Stimulated activated CD8-positive, alpha-beta memory T cell treated with anti-CD3 and anti-CD28 coated beads, Interleukin-12 subunit alpha, Interleukin-12 subunit beta, amount 100 ng/mL, for 1 hour (primary cell): ENCODE results near the gene NRXN2.
"Not testable (repeated sequence)": the region's sequence is repeated elsewhere in the genome, so short reads cannot be mapped to it uniquely, and the experiment has no call there.

ENCODE experiments used
- DNase-seq: peaks from one replicate; pipeline ENCODE4 v3.0.0-alpha.2; 2020; ENCODE audit warnings: low read depth

NRXN2 gene

DNA sequence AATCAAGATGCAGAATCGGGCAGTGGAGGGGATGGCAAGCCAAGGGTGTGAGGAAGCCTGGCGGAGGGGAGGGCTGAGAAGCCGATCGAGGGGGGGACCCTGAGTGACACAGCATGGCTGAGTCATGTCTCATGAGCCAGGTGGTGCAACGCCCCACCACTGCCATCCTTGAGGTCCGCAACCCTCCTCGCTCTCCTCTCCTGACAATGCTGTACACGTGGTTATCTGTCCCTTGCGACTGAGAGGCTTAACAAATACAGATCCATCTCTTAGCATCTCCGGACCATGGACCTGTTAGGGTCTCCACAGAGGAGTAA lies 117.8 kb downstream of the NRXN2 start:
- no peak for DNase-seq

DNA sequence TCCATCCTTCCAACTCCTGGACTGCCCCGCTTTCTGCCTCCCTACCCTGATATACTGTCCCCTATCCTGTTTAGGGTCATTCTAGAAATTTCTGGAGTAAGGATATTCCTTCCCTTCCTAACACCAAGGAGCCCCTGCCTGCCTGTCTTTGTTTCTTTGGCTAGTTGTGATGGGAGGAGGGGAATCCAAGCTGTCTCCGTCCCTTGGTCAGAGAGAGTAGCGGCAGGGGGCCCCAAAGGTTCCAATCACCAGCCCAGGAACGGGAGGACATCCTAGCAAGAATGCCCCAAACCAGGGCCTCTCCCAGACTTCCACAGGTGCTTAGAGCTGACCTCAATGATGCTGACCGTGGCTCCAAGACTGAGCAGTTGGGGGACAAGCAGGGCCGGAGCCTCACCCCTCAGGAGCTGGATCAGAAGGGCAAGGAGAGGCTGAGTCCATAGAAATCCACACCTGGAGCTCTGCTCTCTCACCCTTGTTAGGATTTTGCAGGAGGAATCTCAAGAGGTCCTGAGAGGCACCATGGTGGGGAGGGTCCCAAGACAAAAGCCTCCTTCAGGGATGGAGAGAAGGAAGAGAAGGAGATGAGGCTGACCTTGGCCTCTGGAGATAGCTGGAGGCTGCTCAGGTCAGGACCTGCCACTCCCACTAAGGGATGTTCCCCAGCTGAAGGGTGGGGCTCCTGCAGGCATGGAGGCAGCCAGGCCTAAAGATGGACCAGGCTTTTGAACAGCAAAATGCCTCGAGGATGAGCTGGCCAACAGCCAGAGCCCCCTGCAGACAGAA lies 118.3 kb downstream of the NRXN2 start:
- DNase-seq = no peak

DNA sequence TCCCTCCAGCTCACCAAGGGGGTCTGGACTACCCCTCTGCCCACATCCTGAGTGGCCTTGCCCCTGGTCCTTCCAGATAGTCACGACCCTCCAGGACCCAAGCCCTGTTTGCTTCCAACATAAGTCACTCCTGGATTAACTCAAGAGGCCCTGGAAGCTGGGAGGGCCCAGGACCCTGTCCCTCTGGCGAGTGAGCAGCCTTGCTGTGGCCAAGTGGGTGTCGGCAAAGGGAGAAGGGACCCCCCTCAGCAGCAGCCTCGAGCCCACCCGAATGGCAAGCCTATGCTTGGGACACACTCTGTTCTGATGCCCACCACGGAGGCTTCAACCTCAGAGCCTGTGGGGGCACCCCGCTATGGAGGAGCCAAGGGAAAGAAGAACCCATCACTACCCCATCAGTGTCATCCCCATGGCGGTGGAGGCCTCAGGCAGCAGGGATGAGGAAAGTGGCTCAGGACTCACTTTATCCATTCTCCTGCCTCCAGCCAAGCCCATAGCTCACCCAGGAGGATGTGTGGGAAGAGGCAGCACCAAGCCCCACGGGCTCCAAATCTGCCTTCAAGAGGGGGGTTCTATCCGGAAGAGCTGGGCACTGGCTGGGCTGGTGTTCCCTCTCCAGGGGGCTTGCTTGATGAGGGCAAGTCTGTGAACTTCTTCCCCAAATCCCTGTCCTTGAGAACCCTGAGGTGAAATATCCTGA lies 119.4 kb downstream of the NRXN2 start:
- DNase-seq = no peak

DNA sequence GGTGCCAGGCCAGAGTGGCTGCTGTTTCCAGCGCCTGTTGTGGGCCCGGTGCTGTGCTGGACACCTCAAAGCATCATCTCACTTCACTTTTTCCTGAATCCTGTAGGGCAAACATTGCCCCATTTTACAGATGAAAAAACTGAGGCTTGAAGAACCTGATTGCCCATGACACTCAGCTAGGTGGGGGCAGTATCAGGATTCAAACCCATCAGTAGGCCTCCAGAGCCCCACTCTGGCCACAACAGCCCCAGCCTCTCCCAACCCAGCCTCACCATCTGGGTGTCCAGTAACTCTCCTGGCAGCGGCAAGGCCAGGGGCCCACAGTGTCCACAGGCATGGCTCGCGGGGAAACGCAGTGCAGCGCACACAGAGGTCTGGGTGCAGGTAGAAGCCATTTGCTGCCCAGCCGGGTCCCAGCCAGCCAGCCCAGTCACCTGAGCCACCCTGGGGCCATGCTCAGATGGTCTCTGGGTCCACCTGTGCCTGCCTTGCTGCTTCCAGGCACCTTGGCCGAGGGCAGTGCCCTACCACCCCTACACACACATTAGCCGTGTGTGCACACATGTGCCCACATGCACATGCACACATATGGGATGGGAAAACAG lies 120.4 kb downstream of the NRXN2 start:
- DNase-seq = no peak

DNA sequence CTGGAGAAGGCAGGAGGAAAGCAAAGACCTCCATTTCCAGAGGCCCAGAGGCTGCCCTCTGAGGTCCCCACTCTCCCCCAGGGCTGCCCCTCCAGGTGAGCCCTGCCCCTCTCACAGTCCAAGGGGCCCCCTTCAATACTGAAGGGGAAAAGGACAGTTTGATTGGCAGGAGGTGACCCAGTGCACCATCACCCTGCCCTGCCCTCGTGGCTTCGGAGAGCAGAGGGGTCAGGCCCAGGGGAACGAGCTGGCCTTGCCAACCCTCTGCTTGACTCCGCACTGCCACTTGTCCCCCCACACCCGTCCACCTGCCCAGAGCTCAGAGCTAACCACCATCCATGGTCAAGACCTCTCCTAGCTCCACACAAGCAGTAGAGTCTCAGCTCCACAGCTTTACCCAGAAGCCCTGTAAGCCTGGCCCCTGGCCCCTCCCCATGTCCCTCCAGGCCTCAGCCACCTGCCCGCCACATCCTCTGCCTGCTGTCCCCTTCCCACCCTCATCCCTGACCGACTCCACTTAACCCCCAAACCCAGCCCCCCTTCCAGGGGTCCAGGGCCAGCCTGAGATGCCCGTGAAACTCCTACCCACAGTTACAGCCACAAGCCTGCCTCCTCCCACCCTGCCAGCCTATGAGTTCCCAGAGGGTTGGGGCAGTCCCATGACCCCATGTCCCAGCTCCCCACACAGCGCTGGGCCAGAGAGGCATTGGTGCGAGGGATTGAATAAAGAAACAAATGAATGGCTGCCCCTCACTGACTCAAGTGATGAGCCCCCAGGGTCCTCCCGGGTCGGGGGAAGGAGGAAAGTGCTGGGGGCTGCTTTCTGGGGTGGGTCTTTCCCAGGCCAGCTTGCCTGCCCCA lies 121.2 kb downstream of the NRXN2 start:
- no peak for DNase-seq

DNA sequence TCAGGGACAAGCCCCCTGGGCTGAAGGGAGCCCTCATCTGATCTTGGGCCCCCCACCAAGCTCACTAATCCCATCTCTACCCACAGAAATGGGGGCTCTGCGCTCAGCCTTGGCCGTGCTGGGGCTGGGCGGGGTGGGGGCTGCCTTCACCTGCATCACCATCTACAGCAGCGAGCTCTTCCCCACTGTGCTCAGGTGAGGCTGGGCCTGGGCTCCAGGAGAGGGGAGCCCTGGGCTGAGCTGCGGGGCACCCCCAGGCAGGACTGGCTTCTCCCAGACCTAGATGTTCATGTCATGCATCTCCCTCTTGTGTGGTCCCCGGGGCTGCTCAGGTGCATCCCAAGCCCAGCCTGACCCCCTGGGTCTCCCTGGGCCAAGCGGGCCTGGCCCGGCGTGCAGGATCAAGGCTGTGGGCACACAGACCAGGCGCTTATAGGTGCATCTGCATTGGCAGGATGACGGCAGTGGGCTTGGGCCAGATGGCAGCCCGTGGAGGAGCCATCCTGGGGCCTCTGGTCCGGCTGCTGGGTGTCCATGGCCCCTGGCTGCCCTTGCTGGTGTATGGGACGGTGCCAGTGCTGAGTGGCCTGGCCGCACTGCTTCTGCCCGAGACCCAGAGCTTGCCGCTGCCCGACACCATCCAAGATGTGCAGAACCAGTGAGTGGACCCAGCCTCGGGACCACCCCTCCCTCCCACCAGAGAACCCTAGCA lies 122.6 kb downstream of the NRXN2 start:
- DNase-seq = no peak

DNA sequence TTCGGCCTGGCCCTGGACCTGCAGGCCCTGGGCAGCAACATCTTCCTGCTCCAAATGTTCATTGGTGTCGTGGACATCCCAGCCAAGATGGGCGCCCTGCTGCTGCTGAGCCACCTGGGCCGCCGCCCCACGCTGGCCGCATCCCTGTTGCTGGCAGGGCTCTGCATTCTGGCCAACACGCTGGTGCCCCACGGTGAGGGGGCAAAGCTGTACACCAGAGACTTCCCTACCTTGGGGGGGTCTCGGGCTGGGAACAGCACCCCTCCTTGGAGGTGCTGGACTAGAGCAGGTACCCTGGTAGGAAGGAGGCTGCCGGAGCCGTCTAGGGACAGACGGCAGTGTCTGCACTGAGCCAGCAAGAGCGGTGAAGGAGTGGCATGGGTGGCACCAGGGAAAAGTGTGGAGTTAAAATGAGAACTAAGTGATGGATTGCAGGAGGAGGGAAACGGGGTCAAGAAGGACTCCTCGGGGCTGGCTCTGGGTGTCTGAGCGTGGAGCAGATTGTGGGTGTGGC lies 123.2 kb downstream of the NRXN2 start:
- DNase-seq = no peak

DNA sequence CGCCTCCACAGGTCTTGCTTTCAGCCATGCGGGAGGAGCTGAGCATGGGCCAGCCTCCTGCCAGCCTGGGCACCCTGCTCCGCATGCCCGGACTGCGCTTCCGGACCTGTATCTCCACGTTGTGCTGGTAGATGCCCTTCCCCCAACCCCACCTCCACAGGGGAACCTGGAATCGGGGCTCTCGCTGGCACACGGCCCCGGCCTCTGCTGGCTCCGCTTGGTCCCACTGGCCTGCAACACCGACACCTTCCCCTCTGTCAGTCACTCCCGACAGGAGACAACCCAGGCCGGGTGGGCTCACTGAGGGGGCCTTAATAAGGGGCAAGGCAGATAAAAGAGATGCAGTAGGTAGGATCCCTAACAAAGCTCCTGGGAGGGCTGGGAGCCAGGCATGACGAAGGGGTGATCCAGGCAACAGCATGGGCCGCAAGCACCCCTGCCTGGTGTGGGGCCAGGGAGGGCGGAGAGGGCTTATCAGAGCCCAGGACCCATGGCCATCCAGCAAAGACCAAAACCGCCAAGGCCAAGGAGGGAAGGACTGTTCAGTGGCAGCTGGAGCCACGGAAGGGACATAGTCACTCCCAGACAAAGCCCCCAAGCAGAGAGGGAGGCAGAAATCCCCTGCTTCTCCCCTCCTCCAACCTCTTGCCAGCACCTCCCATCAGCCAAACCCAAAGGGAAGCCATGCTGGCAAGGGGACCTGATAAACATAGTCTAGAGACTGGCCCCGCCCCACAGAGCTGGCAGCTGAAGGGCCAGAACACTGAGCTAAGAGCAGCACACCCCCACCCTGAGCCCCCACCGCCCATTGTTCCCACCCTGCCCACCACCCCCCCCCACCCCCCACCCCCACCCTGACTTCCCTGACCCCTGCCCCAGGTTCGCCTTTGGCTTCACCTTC lies 124.0 kb downstream of the NRXN2 start:
- no peak for DNase-seq

DNA sequence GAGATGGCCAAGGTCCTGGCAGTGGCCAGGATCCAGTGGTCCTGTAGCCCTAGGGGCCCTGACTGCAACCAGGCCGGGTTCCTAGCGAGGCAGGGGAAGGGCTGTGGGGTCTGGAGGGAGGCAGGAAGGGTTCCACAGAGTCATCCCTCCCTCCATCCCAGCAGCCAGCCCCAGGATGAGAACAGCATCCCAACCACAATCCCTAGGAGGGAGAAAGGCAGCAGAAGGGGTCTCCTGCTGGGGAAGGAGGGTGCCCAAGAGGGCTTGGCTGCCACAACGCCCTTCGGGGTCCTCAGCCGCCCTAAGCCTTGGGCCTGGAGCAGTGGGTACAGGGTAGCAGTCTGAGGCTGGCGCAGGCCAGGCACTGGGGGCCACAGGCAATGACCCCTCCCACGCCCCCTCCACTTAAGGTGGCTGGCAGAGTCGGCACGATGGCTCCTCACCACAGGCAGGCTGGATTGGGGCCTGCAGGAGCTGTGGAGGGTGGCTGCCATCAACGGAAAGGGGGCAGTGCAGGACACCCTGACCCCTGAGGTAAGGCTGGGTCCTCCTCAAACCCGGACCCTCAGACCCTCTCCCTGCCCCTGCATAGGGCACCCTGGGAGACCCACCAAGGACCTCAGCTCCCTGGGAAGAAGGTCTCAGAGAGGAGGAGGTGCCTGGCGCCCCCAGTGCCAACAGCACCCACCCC lies 124.7 kb downstream of the NRXN2 start:
- no peak for DNase-seq

DNA sequence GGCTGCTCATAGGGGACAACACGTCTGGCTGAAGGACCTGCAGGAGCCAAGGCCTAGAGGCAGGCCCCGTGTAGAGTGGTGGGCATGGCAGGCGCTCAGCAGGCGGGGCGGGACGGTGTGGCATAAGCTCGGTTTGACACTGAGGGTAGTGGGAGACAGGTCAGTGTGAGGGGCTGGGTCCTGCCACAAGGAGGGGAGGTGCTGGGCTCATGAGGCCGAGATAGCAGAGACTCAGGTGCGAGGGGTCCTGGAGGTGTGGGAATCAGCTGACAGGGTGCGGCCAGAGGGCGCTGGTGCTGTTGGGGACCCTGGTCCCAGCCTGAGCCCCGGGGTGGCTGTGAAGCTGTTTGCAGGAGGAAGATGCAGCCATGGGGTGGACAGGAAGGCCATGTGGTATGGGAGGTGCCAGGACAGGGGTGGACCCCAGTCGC lies 125.3 kb downstream of the NRXN2 start:
- DNase-seq = no peak

DNA sequence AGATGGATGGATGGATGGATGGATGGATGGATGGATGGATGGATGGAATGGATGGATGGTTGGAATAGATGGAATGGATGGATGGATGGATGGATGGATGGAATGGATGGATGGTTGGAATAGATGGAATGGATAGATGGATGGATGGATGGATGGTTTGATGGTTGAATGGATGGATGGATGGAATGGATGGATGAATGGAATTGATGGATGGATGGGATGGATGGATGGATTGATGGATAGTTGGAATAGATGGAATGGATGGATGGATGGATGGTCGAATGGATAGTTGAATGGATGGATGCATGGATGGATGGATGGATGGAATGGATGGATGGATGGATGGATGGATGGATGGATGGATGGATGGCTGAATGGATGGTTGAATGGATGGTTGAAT lies 127.1 kb downstream of the NRXN2 start:
- not testable (repeated sequence) for DNase-seq

DNA sequence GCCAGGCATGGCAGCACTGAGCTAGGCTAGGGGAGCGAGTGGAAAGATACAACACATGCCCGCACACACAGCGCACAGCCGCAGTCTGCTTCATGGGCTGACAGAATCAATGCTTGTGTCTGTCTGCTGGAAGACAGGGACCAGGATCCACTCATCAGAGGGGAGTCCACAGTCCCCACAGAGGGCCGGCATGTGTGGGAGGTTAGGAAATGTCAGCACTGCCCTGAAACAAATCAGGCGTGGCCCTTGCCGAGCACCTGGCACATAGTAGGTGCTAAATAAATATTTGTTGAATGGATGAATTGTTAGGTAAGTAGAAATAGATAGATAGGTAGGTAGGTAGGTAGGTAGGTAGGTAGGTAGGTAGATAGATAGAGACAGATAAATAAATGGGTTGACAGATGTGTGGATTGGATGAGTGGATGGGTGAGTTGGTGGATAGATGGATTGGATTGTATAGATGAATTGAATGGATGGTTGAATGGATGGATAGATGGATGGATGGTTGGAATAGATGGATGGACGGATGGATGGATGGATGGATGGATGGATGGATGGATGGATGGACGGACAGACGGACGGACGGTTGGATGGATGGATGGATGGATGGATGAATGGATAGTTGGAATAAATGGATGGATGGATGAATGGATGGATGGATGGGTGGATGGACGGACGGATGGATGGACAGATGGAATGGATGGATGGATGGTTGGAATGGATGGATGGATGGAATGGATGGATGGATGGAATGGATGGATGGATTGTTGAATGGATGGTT lies 128.6 kb downstream of the NRXN2 start:
- no peak for DNase-seq

DNA sequence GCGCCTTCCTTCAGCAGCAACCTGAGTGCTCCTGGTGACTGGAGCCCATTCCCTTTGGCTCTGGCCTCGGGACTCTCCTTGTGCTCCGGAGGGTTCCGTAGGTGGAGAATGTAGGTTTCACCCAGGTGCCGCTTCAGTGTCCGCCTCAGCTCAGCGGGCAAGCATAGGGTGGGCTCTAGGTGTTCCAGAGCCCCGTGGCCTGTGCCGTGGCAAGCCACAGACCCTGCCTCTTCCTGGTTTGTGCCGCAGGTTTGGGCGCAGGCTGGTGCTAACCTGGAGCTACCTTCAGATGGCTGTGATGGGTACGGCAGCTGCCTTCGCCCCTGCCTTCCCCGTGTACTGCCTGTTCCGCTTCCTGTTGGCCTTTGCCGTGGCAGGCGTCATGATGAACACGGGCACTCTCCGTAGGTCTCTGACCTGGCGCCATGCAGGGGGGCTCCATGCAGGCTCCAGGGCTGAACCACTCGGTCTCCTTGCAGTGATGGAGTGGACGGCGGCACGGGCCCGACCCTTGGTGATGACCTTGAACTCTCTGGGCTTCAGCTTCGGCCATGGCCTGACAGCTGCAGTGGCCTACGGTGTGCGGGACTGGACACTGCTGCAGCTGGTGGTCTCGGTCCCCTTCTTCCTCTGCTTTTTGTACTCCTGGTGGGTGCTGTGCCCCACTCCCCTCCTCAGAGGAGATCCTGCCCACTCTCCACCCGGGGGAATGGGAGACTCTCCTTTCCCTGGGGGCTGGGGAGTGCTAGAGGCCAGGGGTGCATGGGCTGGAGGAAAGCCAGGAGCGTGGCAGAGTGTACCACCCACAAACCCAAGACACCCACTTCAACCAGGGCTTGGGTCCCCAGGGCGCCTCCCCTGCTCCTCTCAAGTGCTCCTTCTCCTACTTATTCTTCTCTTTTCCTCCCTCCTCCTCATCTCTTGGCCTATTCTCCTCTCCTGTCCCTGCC lies 129.6 kb downstream of the NRXN2 start:
- DNase-seq = no peak

DNA sequence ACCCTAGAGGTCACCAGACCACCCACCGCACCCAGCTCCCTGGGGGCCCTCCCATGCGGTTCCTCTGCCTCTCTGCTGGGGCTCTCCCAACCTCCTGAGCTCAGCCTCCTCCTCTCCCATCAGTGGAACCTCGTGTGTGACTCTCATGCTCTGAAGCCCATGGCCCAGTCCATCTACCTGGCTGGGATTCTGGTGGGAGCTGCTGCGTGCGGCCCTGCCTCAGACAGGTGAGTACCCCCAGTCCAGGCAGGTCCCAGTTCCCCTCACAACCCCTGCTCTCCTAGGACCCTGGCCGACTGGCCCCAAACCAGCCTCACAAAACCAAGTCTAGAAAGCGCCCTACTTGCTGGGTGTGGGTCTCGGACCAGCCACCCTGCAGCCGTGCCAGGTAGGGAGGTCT lies 130.3 kb downstream of the NRXN2 start:
- no peak for DNase-seq

DNA sequence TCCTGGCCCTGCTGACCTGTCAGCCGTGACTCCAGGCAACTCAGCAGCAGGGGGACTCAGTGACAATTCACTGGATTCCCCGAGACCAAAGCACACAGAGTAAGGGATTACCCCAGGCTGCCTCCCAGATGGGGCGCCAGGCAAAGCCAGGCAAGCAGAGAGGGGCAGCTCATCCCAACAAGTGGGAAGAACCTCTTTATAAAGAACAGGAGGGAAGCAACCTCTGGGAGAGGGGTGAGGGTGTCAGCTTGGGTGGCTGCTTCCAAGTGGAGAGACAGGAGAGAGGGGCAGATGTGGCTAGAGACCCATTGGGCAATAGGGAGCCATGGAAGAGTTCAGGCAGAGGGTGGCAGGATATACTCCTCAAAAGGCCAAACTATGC lies 130.8 kb downstream of the NRXN2 start:
- no peak for DNase-seq

DNA sequence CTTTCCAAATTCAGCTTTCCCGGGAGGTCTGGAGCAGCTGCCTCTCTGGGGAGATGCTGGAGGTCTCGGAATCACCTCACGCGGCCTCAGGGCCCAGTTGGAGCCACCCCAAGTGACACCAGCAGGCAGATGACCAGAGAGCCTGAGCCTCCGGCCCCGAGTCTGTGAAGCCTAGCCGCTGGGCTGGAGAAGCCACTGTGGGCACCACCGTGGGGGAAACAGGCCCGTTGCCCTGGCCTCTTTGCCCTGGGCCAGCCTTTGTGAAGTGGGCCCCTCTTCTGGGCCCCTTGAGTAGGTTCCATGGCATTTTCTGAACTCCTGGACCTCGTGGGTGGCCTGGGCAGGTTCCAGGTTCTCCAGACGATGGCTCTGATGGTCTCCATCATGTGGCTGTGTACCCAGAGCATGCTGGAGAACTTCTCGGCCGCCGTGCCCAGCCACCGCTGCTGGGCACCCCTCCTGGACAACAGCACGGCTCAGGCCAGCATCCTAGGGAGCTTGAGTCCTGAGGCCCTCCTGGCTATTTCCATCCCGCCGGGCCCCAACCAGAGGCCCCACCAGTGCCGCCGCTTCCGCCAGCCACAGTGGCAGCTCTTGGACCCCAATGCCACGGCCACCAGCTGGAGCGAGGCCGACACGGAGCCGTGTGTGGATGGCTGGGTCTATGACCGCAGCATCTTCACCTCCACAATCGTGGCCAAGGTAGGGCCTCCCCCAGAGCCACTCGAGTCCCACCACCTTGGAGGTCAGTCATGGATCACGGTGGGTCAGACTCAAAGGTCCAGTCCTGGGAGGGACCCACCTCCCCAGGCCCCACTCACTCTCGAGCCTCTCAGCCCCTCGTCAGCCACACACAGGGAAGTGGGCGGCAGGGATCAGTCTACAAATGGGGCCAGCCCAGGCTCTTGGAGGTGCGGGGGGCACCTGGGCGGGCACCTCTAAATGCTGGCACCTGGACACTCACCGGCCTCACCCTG lies 131.5 kb downstream of the NRXN2 start:
- DNase-seq = no peak

DNA sequence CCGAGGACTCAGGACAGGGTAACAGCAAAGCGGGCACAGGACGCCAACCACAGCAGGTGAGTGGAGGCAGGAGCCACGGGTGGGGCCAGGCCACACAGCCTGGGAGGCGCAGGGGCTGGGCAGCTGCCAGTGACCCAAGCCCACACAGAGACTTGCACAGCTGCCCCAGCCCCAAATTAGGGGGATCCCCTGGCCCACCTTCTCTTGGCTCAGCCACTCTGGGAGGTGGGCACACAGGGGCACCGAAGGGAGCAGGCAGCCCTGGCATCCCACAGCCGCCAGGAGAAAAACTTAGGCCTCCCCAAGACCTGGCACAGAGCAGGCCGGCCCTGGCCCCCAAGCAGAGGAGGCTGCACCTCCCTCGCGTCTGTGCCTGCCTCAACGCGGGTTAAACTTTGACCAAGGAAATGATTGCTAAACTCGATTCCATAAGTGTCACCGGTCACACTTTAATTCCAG lies 132.2 kb downstream of the NRXN2 start, which contains the start of gene SLC22A12:
TSS of gene SLC22A12 (plus strand) at position 458 of the 459 bp plus-strand sequence. CDS start 337 bp downstream, outside the sequence.
- no peak for DNase-seq
